GM21723 (cell line): ENCODE measurements around the gene ZNF516.

Experiments used
- ATAC-seq: cut with Tn5 transposase; IDR thresholded peaks from one replicate; pipeline ENCODE4 v1.9.1; 2021; ENCODE audit warnings: mild to moderate bottlenecking, moderate library complexity; ENCODE audit not compliant: unreplicated experiment

ZNF516 gene

DNA sequence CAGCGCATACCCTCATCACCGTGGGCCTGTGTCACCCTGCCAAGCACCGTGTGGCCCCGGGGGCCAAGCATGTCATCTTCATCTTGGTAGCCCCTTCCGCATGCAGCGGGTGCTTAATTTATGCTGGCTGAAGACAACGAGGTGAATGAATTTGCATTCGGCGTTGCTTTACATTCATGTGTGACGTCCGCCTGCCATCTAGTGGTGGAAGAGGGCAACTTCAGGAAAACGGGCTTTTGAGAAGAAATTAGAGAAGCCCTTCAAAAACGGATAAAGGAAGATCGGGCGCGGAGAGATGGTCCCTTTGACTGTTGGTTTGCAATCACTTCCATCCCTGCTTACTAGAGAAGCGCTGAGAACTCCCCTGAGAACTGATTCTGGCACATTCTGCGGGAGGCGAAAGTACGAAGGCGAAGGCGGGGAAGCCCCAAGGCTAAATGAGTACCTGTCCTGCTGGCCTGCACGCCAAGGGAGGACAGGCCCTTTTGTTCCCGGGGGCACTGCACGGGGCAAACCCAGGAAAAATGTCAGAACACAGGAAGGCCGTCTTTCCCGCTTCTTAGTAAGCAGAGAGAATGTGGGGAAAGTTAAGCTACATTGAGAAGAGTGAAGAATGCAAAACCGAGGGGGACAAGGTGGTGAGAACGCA, 145.9 kb downstream of the ZNF516 start:
- ATAC-seq, result peak; percentile 61

DNA sequence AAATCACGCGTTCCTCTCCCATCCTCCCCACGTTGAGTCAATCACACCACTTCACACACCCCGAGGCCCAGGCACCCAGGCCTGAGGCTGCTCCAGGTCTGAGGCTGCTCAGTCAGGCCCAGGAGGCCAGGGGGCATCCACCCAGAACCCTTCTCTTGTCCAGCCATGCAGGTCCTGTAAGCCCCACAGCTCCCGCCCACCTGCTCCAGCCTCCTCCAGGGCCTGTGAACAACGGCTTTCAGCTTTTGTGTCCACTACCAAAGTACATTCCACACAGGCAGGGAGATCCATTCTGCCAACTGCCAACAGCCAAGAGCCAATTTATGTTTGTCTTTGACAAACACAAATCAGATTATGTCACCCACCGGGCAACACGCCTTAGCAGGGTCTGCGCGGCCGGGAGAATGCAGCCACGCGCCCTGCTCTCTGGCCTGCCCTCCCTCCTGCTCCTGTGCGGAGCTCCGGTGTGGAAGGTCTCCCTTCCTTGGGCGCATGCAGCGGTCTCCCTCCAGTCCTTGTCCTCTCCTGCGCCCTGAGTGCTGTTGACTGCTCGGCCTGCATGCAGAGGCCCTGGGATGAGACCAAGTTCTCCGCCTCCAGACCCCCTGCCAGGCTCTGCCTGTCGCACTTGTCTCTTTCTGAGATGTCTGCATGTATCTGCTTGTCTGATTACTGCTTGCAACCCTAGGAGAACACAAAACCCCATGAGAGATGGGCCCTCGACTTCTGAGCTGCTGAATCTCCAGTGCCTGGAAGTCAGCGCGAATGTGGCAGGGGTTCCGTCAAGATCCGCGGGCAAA, 146.6 kb downstream of the ZNF516 start:
- no peak for ATAC-seq

DNA sequence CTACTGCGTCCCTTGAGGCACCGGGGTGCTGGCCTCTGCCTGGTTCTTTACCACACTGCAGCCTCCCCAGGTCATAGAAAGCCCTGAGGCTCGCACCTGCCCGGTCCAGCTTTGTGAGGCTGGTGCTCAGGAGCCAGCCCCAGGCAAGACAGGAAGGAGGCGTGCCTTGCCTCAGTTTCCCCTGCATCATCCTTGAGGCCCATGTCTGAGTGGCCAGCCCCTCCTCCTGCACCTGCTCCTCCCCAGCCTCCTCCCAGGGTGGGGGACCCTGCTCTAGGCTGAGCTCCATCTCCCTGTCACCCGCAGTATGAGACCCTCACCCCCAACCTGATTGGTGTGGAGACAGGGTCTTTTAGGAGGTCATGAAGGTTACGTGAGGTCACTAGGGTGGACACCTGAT, 147.7 kb downstream of the ZNF516 start:
- ATAC-seq, result no peak

DNA sequence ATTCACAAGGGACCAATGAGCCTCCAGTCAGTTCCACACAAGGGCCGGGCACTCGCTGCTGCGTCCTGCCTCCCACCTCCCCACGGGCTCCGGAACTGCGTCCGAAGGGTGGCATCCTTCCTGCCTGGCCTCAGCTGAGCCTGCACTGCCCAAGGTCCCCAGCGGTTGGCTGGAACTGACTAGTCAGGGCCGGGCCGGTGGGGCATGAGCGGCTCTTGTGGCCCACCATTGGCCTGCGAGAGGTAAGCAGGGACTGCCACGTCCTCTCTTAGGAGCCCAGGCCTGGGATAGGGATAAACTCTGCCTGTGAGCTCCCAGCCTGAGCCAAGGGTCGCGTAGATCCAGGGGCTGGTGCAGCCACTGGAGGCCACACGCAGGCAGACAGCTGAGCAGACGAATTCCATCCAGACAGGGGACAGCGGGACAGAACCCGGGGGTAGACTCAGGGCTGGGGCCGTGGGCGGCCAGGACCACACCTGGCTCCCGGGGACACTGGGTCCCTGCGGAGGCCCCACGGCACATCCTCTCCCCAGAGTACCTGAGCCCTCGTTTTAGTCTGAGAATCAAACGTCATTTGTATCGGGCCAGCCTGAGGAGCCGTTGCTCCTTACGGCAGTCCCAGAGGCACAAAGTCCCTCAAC, 148.4 kb downstream of the ZNF516 start:
- ATAC-seq, result no peak

DNA sequence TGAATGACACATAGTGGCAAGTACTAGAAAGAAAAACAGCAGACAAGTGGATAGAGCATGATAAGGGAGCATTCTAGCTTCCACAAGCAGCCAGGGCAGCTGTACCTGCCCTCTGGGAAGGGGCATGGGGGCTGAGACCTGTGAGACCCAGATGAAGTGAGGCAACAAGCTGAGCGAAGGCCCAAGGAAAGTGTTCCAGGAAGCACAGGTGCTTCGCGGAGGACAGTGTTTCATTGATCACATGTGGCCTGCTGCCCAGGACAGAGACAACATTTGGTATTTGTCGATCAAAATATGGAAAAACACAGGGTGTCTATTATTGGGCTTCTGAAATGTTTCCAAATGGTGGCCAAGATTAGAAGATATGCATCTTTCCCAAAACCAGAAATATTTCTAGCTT, 149.1 kb downstream of the ZNF516 start:
- ATAC-seq, result no peak

DNA sequence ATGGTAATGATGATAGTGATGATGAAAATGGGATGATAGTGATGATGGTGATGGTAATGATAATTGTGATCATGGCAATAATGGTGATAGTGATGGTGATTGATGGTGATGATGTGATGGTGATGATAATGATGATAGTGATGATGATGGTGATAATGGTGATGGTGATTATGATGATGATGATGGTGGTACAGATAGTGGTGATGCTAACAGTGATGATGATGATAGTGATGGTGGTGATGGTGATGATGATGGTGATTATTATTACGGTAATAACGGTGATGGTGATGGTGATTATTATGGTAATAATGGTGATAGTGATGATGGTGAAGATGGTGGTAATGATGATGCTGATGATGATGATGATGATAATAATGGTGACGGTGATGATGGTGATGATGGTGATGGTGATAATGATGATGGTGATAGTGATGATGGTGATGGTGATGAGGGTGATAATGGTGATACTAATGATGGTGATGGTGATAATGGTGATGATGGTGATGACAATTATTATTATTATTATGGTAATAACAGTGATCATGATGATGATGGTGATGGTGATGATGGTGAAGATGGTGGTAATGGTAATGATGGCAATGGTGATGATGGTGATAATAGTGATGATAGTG, 151.0 kb downstream of the ZNF516 start:
- no peak for ATAC-seq

DNA sequence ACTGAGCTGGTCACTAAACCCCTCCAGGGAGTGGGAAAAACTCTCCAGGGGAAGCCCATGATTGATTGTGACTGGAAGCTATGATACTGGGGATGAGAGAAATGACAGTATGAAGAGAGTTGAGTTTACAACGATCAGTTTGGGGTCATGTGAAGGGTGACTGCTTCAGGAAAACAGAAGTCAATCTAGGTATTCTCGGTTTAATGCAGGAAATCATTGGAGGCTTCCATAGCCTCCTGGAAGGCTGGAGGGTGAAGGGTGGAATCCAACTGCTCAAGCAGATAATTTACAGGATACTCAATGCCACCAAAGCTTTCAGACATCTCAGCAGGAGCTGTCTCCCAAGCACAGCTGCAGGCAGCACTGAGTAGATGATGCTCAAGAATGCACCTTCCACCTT, 154.6 kb downstream of the ZNF516 start:
- no peak for ATAC-seq

DNA sequence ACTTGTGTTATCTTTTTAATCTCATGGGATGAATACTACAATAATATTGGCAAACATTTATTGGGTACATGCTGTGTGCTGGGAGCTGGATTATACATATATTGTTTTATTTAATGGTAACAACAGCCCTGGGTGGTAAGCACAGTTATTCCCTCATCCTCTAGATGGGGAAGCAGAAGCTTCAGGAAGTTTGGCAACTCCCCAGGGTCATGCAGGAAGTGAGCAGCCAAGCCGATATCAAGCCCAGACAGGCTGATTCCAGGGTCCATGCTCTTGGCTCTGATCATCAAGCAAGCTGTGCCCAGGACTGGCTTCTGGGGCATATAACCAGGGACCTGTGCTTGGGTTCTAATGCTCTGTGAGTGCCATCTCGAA, 155.8 kb downstream of the ZNF516 start:
- ATAC-seq, result no peak

DNA sequence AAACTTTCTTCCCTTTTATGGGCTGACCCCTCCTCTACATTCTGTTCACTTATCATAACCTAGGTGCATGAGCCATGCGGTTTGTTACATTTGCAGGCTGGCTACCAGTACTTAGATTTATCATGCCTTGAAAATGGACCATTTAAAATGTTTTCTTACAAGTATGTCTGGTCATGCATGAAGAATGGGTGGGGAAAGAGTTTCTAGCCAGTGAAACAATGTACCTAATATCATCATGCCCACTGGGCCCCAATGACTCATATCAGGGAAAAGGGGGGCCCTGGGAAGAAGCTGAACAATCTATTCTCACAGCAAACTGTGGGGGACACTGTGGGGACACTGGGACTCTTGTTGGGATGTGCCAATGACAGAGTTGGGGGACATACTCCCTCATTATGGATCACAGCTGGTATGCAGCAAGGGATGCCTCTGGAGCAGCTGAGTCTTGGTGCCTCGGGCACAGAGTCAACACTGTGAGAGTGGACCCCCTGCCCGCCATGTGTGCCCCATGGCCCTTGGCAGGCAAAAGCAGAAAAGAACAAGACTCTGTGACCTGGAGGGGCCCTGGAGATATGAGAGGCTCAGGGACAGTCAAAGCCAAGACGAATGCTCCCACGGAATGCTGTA, 156.3 kb downstream of the ZNF516 start:
- ATAC-seq, result no peak

DNA sequence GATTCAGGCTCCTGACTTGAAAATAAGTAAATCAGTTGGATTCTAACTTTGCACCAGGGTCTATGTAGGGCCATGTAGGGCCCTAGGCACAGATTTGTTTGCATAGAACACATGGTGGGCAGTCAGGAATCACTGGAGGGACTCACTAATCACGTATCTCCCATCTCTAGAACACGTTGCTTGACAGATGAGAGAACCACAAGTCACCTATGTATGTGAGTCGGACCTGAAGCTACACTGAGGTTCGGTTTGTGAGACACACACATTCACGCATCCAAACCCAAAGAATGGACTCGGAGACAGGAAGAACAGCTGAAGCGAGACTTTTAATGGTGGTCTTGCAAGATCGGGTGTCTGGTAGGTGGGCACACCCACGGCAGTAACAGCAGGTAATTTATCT, 157.0 kb downstream of the ZNF516 start:
- ATAC-seq, result no peak

DNA sequence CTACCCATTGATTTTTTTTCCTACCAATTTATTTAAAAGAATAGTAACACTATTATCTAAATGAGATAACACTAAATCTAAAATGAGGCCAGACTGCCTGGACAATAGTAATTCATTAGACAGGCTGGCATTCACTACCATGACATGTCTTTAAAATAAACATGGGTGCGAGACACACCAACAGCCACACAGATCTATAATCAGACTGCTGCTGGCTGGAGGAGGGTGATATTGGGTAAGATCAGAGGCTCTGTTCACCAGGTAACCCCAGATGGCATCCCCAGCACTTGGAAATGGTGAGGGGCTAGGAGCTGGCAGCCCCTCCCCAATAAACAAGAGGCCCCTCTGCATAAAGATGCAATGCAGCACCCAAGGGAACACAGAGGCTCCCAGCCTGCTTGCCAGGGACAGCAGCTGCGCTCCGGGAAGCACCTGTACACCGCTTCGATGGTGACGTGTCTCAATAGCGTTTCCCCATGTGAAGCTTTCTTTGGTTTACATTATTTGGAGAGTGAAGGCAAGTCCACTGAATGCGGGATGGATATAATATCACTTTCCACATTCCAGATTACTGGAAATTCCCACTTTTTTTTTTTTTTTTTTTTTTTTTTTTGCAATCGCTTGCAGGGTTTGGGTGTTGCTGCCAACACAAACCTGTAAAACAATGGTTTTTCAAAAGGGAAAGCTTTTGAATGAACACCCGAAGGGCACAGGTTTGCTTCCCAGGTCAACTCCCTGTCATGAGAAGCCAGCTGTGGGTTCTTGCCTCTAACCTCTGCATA, 159.0 kb downstream of the ZNF516 start:
- ATAC-seq, result no peak

DNA sequence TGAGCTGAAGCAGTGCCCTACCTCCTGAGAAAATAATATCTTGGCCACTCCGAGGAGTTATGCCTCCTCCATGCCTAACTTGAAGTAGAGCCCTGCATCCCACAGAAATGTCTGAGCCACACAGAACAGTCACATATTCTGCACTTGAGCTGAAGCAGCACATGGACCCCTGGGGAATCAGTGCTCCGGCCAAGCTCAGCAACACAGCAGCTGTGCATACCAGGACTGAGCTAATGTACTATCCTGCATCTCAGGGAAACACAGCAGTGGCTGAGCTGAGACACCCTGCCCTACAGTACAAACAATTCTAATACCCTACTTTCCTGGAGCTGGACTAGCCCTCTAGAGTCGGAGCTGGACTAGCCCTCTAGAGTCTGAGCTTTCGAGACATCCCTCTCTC, 166.9 kb downstream of the ZNF516 start:
- no peak for ATAC-seq

DNA sequence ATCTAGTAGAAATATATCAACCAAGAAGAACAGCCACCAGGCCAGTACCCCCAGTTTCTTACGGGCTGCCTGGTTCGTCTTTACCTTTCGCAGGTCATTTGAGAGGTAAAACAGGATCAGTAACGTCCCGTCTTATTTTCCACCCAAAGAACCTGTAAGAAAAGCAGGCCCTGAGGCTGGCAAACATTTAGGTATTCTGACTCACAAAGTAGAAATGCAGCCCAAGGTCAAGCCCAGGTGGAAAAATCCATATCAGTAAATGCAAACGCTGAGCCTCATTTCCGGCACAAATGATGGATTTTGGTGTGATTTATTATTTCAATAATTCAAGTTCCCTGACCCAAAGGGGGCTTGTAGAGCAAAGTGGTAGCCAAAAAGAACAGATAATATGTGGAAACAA, 171.2 kb downstream of the ZNF516 start:
- ATAC-seq, result no peak

DNA sequence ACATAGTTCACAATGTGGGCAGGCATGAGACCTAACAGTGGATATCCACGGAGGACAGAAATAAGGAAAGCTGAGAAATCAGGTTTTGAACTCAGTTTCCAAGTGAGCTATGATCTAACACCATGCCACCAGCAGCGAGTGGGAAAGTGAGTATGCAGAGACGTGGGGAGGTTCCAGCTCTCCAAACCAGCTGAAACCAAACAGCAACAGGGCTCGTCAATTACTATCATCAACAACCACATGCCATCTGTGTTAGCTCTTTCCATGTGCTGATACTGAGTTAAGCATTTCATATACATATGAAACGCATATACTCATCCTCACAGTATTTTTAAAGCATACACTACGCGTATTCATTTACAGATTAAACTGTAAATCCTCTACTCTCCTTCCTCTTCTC, 172.4 kb downstream of the ZNF516 start:
- ATAC-seq, result no peak

DNA sequence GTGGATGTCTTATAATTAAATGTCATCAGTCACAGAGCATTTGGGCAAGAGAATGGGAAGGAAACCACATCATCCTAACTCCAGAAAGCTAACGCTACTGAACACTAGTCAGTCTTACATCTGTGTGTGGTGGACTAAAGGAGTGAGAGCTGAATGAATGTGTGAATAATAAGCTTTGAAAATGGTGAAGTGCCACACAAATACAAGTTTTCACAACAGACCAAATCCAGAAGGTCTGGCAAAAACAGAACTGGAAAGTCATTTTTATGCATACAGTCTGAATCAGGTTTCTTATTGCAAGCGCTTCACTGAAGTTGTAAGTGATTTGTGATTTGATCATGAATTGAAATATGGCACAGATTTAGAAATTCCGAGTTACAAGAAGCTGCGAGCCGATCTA, 175.7 kb downstream of the ZNF516 start:
- ATAC-seq, result no peak

DNA sequence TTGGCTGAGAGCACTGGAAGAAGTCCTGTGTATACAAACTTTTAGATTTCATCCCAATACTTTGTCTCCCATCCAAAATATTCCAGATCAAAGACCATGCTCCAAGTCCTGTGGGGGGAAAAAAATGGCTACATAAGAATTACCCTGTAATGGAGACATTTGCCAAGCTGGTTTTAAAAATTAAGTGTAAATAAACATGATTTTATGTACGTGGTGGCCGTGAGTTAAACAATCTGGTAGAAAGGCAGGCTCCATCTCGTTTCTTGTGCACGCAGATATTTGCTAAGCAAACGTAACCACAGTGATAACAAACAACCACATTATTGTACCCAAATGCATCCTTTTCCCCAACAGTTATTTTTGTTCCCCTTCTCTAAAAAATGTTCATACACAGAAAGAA, 176.4 kb downstream of the ZNF516 start:
- ATAC-seq, result no peak

DNA sequence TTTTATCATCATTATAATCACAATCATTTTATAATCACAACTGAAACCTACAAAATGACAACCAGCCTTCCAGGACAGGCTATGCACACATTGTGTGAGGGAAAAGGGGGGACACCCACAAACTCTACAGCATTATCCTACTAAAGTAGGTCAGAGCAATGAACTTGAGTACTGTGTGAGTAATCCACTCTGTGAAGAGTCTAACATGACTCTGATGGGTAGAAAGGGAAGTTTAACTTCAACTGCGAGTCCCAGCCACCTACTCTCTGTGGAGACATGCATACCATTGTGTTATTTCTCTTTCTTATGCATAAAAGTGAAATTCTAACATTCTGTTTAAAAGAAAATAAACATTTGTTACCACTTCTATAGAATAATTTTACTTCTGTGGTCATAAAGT, 177.9 kb downstream of the ZNF516 start:
- ATAC-seq, result no peak

DNA sequence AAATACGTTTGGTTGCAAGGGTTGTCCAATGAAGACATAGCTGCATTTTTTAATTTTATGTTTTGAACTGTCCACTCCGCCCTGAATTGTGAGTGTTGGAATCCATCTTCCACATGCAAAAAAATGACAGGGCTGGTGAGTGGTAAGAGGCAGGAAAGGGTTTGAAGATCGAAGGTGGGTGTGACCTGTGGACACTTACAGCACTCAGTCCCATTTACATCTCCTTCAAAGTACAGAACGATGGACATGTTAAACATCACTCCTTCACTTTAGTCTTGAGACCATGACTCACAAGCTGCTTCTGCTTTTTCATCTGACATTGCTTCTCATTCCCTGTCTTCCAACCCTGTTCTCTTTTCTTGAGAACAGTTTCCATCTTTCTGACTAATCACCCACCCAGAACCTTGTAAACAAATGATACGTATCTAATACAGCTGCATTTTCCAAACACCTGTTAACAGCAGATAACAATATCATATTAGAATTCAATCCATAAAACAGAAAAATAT, 179.3 kb downstream of the ZNF516 start:
- no peak for ATAC-seq

DNA sequence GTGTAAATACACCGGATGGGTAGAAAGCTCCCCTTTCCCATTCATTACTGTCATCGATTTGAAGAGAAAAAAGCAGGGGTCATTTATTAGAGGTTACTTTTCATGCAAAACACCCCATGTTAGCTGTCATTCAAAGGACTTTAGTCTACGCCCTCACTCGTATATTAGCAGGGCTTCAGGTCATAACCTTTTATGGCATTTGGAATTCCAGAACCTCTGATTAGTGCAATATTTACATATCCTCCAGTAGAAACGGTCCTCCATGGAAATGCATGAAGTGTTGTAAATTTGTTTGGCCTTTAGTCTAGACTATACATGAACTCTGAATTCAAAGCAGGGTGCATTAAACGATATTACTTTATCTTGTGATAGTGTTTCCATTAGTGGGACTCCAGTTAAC, 180.5 kb downstream of the ZNF516 start:
- no peak for ATAC-seq

DNA sequence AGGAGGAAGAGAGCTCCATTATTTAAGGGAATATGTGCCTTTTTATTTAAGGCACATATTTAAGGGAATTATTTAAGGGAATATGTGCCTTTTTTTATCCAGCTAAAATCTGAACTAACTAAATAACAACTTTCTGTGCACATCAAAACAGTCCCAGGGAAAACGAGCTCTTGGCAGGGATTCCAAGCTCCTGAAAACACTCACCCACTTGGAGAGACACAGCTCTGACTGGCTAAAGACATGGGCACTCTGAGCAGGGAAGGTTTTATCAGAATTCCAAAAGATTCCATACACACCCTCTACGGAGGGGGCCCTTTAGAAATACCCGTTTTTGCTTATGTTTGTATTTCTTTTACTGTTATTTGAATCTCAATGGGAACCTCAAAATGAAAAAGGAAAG, 181.0 kb downstream of the ZNF516 start:
- no peak for ATAC-seq
